GM12801 (cell line): ENCODE measurements around the gene LRRC38.

ENCODE experiments used
- TF ChIP-seq, protein P1 (sequence below): IDR thresholded peaks from one replicate; pipeline ENCODE4 v1.5.1; 2011; ENCODE audit warnings: control low read depth; ENCODE audit not compliant: insufficient read length; ENCODE audit errors: extremely low read depth

The LRRC38 gene

DNA sequence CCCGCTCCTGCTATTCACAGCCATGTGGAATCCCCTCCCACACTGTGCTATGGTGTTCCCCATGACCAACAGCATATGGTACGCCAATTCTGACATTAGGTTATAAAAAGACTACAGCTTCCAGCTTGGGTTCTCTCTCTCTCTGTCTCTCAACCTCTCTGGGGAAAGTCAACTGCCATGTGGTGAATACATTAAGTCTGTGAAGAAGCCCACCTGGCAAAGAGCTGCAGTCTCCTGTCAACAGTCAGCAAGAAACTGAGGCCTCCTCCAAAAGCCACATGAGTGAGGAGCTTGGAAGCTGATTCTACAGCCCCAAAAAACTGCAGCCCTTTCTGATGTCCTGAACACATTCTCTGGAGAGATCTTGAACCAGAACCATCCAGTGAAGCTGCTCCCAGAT is 25.0 kb upstream of the LRRC38 start:
- TF ChIP-seq, protein P1, sequence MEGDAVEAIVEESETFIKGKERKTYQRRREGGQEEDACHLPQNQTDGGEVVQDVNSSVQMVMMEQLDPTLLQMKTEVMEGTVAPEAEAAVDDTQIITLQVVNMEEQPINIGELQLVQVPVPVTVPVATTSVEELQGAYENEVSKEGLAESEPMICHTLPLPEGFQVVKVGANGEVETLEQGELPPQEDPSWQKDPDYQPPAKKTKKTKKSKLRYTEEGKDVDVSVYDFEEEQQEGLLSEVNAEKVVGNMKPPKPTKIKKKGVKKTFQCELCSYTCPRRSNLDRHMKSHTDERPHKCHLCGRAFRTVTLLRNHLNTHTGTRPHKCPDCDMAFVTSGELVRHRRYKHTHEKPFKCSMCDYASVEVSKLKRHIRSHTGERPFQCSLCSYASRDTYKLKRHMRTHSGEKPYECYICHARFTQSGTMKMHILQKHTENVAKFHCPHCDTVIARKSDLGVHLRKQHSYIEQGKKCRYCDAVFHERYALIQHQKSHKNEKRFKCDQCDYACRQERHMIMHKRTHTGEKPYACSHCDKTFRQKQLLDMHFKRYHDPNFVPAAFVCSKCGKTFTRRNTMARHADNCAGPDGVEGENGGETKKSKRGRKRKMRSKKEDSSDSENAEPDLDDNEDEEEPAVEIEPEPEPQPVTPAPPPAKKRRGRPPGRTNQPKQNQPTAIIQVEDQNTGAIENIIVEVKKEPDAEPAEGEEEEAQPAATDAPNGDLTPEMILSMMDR: no peak

DNA sequence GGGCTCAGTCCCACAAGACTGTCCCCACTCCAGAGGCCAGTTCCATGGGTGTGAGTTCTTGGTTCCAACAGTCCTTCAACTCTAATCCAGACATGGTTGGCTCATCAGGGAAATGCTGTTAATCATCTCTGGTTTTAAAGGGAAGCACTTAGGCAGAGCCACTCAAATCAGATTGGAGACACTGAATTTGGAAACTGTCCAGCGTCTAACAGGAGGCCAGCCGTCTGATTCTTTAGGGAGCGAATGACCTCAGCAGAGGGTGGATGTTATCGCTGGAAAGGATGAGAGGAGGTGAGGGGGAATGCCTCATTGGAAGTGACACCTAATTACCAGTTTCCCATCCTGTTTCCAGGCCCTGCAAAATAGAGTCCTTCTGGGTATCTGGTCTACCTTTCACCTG is 22.8 kb upstream of the LRRC38 start:
- TF ChIP-seq, protein P1: no peak

DNA sequence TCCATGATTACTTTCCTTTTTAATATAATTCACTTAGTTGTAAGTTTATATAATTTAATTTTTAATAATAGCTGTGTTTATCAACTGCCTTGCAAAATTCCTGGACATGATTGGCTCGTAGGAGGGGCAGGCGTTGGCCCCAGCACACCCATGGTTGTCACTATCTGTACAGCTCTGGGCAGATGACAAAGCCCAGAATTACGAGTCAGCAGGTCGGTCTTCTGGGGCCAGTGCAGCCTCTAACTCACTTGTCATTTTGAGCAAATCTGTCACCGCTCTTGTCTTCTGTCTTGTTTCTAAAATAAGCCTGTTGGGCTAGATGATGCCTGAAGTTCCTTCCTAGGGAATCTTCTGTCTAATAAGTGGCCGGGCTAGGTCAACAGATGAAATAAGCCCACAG is 21.4 kb upstream of the LRRC38 start:
- TF ChIP-seq, protein P1: no peak

DNA sequence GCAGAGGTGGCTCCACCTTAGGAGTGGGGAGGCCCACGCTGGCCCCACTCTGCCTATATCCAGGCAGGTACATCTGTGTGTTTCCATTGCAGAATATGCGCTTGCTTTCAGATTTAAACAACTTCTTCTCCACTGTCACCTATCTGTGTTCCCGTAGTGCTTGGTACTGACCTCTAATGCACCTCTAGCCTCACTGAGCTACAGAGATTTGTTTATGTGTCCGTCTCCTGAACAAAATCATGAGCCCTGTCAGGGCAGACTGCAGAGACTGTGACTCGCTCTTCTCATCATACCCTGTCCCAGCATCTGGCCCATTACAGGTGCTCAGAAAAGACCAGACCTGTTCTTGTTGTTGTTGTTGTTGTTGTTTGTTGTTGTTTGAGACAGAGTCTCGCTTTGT is 14.5 kb upstream of the LRRC38 start:
- TF ChIP-seq, protein P1: no peak

DNA sequence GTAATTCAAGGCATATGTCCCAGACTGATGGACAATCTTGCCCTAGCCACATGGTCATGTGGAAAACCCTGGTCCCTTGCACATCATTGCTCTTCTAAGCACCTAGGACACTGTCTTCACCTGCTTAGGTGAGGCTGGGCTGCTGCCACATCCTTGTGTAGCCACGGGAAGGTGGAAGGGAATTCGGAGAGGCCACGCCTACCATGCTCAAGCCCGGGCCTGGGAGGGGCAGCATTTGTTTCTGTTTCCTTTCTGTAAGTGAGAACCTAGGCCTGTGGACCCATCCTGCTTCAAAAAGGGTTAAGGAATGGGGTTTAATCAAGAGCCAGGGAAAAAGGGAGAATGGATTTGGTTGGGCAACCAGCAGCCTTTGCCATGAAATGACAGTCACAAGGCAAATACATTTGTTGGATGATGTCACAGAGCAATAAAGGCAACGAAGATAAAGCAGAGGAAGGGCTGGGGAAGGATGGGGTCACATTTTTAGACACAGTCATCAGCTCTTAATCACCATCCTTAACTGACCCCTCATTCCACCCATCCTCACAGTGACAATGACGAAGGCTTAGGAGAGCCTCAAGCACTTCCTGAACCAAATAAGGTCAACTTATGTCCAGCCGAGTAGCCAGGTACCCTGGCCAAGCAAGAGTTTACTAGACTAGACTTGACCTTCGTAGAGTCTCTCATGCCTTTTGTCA is 10.1 kb upstream of the LRRC38 start:
- TF ChIP-seq, protein P1: no peak

DNA sequence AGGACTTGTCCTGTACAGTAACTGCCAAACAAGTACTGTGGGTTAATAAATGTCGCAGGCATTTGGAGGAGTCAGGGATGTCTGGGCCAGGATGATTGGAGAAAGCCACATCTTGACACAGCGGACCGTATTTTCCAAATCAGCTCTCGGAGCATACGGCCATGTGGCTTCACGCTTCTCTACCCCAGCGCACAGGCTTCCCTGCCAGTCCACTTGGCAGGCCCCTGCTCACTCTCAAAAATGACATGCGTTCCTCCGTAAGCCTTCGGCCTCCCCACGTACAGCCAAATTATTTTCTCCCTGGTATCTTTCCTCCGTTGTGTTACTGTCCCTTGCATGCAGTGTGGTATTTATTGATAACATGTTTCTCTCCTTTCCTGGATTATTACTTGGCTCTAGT is 7.2 kb upstream of the LRRC38 start:
- TF ChIP-seq, protein P1: no peak

DNA sequence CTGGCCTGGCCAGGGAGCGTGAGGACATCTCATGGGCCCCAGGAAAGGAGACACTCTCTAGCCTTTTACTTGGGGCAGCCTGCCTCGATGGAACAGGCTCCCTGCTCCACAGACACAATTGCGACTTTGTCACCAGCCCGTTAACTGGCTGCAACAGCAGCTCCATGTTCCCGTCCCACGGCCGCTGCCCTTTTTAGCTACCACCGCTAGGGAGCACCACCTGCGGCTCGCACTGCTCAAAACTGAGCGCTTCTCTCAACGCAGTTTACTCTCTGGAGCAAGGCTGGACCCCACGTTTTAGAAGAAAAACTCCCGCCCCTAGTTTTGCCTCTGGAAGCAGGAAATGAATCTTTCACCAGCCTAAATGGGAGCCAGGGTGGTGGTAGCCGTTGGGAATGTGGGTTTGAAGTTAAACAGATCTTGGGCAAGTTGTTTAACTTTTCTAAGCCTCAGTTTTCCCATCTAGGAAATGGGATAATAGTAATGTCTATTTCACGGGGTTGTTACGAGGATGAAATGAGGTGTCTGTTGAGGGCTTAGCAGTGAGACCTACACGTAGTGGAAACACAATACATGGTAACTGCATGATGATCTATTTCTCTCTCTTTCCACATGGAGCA is 3.5 kb upstream of the LRRC38 start:
- TF ChIP-seq, protein P1: no peak
